ENCODE results near the gene AP2A2.
A peak's percentile ranks its signal among the peaks of the same experiment; 100 is the strongest.

The AP2A2 gene

DNA sequence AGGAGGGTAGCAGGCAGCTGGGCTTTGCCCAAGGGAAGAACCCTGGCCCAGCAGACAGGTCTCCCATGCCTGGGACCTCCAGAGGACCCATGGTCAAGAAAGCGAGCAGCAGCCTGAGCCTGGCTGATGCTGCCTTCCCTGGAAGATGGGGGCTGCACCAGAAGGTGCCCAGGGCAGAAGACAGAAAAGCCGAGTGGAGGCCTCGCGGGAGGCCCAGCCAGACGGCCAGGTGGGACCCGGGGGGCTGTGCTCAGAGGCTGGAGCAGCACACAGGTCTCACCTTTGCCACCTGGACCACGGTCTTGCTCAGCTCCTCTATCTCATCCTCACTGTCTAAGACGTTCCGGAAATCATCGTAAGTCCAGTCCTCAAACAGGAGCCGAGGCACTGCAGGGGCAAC lies 25.9 kb upstream of the AP2A2 start:
- DNase-seq = no peak

GRCh38 chr11:900545-900944 lies 25.1 kb upstream of the AP2A2 start:
- no peak for DNase-seq

DNA sequence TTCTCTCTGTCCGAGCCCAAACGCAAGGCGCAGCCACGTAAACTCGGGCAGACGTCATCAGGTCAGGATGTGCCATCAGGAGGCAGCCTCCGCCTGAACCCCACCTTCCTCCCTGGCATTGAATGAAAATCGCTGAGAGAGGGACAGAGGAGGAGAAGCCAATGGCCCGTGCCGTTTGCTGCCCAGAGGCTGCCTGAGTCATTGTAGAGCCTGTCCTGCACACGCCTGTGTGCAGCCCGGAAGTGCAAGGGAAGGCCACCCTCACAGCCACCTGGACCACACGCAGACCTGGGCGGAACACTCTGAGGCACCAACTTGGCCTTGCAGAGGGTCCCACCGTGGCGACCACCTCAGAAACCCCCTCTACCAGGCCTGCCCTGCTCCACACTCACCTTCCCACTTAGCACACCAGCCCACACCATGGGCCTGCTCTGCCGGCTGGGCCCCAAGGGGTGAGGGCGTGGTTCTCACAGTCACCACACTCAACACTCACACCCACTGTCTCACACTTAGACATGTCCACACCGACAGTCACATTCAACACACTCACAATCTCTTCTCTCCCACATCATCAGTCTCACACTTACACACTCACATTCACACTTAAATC lies 24.1 kb upstream of the AP2A2 start:
- no peak for DNase-seq

DNA sequence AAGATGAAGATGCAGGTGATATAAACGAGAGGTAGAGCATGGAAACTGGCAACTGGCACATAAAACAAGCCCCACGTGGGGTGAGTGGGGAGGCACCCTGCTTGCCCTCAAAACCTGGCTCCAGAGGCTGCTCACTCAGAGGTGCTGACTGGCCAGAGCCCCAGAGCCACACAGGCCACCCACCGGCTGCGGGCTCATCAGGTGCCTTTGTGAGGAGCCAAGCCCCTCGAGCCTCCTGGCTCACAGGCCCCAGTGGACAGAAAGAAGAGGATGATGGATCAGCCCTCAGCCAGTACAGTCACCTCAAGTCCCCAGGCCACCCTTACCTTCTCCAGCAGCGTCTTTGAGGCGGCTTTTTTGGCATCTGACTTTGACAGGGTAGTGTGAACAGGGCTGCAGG lies 21.3 kb upstream of the AP2A2 start:
- DNase-seq = no peak

DNA sequence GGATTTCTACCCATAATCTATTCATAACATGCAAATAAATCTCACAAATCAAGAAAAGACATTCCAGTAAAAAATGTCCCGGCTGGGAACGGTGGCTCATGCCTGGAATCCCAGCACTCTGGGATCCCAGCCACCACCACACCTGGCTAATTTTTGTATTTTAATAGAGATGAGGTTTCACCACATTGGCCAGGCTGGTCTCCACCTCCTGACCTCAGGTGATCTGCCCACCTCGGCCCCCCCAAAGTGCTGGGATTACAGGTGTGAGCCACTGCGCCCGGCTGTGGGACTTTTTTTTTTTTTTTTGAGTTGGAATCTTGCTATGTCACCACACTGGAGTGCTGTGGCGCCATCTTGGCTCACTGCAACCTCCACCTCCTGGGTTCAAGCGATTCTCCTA lies 19.7 kb upstream of the AP2A2 start:
- DNase-seq = no peak

DNA sequence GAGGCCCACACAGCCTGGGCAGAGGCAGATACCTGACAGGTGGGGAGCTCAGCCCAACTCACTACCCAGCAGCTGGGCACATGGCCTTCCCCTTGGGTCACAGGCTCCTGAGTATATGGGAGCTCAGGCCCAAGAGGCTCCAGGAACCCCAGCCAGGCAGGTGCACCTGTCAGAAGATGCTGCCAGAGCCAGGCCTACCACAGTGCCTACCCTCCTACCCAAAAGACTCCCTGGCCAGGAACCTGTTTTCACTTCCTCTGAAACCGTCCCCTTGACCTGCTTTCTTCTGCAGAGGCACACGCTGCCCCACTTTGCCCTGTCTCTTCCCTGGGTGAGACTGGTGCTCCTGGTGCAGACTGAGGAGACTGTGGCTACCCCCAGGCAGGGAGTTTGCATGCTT lies 18.0 kb upstream of the AP2A2 start:
- DNase-seq = no peak

- DNase-seq = no peak
Observed at GRCh38 chr11:908273-908672, 17.4 kb upstream of the AP2A2 start.

DNA sequence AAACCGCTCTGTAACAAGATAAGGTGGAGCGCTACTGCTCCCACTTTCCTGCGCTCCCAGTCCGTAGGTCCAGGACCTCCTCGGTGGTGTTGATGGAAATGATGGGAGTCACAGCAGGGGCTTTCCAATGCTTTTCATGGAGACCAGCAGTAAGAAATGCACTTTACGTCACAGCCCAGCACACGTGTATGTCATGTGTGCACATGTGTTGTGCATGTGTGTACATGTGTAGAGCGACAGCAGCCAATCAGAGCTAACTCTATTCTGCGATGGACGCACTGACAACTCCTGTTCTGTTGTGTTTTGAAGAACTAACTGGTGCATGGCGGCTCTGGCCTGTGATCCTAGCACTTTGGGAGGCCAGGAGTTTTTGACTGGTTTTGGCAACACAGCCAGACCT lies 16.3 kb upstream of the AP2A2 start:
- DNase-seq = no peak

GRCh38 chr11:910044-910588 lies 15.6 kb upstream of the AP2A2 start:
- DNase-seq = no peak

GRCh38 chr11:910589-911030 lies 15.1 kb upstream of the AP2A2 start, which contains the start of gene CHID1:
TSS of gene CHID1 (minus strand) at chr11:910810. CDS start at chr11:904816, 5,994 bp downstream.
- peak; percentile 85 for DNase-seq

DNA sequence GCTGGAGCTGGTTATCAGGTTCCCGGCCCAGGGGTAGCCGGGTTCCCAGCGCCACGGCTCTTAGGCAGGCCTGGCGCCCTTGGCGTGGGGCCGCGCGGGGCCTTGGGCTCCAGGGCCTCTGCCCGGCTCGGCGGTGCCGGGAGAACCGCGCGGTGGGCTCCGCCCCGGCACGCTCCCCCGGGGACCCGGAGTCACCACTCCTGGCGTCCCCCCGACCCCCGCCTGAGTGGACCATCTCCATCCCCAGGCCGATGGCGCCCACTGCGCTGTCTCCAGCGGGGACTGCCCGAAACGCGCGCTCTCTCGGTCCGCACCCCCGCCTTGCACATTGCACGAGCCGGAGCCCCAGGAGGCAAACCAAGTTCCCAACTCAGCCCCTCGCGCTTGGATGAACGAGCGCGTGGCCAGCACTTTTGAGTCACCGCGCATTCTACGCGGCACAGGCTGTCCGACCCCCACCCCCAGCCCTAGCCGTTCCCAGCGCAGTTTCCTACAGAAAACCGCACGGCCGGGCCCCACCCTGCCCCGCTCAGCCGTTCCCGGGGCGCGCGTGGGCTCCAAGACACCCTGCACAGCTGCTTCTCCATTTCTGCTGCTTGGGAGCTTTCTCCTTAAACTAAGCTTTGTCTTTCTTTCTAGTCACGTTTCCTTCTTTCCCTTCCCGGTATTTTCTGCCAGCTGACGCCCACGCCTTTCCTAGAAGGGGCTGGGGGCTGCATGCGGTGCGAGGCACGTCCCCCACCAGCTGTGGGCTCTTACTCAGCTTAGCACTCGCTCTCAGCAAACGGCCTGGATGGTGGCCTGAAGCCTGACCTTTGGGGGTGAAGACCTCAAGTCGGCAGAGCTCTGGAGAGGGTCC lies 14.4 kb upstream of the AP2A2 start:
- peak; percentile 51 for DNase-seq

DNA sequence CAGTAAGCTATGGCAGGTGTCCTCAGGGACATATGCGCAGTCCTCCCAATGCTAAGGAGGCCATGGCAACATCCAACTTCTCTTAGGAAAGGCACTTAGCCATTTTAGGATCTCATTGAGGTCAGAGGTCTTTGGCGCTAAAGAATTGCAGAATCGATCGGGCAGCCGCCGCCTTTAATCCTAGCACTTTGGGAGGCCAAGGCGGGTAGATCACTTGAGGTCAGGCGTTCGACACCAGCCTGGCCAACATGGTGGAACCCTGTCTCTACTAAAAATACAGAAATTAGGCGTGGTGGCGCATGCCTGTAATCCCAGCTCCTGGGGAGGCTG lies 13.8 kb upstream of the AP2A2 start:
- no peak for DNase-seq

- DNase-seq = no peak
Observed at GRCh38 chr11:912266-912665, 13.4 kb upstream of the AP2A2 start.

GRCh38 chr11:913043-913442 lies 12.6 kb upstream of the AP2A2 start:
- no peak for DNase-seq

DNA sequence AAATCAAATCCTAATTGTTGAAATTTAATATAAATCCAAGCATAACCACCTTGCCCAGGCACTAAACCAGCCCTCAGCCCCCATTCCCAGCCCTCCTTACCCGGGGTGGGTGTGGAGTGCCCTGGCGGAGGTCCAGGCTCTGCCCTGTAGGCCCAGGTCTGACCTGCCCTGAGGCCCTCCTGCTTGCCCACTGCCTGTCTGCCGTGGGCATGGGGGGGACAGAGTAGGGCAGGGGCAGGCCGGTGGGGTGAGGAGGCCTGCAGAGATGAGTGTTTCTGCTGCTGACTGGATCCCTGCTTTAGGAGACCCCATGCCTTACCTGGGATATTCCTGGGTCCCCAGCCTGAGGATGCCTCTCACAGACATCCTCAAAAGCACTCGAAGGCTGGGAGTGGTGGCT lies 11.5 kb upstream of the AP2A2 start:
- no peak for DNase-seq

DNA sequence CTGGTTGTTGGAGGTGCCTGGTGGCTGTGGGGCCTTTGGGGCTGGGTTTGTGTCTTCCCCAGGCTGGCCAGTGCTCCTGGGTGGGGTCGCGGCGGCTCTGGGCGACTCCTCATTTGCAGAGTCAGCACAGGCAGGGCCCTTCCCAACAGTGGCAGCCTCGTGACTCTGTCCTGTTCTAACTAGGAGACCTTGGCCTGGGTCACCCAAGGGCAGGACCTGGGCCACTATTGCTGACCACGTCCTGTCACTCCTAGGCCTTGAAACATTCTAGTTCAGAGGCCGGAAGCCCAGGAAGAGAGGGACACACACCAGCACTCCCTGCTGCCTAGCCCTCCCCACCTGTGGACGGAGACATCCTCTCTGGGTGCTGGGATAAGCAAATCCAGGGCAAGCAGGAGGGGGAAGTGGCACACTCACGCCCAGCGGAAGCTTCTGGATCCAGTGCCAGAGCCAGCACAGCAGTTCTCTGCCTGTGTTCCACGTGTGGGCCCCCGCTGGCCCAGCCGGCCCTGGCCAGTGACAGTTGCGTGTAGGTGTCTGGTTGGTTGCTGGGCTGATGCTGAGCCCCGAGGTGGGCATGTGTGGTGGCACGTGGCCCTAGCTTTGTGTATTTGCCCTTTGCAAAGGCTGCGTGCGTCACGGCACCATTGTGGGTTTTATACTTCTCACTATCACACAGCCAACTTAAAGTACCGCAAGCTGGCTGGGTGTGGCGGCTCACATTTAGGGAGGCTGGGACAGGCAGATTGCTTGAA lies 10.7 kb upstream of the AP2A2 start:
- DNase-seq = no peak

- DNase-seq = no peak
Observed at GRCh38 chr11:917426-917825, 8.2 kb upstream of the AP2A2 start.

DNA sequence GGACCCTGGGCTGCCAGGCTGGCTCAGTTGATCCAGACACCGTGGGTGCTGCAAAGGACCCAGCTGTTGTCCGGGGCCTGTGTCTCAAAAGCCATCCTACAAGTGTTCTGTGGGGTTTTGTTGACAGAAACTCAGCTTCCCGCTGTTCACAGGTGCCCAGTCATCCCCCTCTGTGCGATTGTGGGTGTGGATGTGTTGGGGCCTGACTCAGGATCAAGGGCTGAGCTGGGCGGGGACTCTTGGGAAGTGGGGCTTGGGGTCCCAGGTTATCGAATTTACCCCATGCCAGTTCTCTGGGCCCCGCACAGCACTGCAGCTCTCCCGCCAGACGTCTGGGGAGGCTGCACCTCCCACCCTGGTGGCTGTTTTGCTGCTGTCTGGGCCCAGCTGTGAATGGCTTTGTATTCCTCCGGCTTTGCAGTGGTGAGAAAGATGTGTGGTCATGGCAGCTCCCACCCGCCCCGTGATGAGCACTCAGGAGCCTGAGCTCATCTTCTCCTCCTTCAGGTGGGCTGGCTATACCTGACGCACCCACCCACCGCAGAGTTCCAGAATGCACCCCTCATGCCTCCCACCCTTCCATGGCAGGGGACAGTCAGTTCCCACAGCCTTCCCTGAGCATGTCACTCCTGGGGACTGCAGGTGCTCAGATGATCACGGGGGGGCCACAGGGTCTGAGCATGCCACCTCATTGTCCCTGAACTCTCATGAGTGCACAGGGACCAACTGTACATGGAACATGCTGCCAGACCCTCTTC lies 3.6 kb upstream of the AP2A2 start:
- no peak for DNase-seq

GRCh38 chr11:923691-924405 lies 1.8 kb upstream of the AP2A2 start:
- DNase-seq = no peak

- DNase-seq = no peak
Observed at GRCh38 chr11:924406-925157, 1.1 kb upstream of the AP2A2 start.

- no peak for DNase-seq
Observed at GRCh38 chr11:925158-925495, 543 bp upstream of the AP2A2 start.

All from activated naive CD4-positive, alpha-beta T cell treated with anti-CD3 and anti-CD28 coated beads, Interleukin-2, amount 50 U/mL, for 16 hours (primary cell).